HG03066 (cell line): ENCODE data around the gene RUSC1.
"Not testable (repeated sequence)": the region's sequence is repeated elsewhere in the genome, so short reads cannot be mapped to it uniquely, and the experiment has no call there.

Experiments
- ATAC-seq: cut with Tn5 transposase; IDR thresholded peaks from one replicate; pipeline ENCODE4 v1.9.1; 2021; ENCODE audit warnings: low read depth; ENCODE audit not compliant: unreplicated experiment

RUSC1 gene

GRCh38 chr1:155322953-155323728 is 2.4 kb downstream of the RUSC1 start:
- peak; percentile 47 for ATAC-seq

- peak; percentile 43 for ATAC-seq
These were observed 3.0 kb downstream of the RUSC1 start for GRCh38 chr1:155323729-155324036.

- ATAC-seq = peak; percentile 48
These were observed 3.5 kb downstream of the RUSC1 start for GRCh38 chr1:155324037-155324716.

- no peak for ATAC-seq
These were observed 4.3 kb downstream of the RUSC1 start for GRCh38 chr1:155324717-155325602.

GRCh38 chr1:155325603-155325893 is 4.9 kb downstream of the RUSC1 start:
- no peak for ATAC-seq

GRCh38 chr1:155326020-155326526 is 5.4 kb downstream of the RUSC1 start:
- no peak for ATAC-seq

GRCh38 chr1:155326631-155327037 is 5.9 kb downstream of the RUSC1 start:
- ATAC-seq = no peak

GRCh38 chr1:155327981-155328380 is 7.3 kb downstream of the RUSC1 start:
- no peak for ATAC-seq

- ATAC-seq = not testable (repeated sequence)
These were observed 8.2 kb downstream of the RUSC1 start for GRCh38 chr1:155328856-155329255.

GRCh38 chr1:155329980-155330598 is 9.4 kb downstream of the RUSC1 start:
- no peak for ATAC-seq

- no peak for ATAC-seq
These were observed 14.3 kb downstream of the RUSC1 start for GRCh38 chr1:155334962-155335361.

- no peak for ATAC-seq
These were observed 18.9 kb downstream of the RUSC1 start for GRCh38 chr1:155339515-155340097.

- no peak for ATAC-seq
These were observed 22.1 kb downstream of the RUSC1 start for GRCh38 chr1:155342842-155343241.

- ATAC-seq = no peak
These were observed 31.9 kb downstream of the RUSC1 start for GRCh38 chr1:155352631-155353030.

GRCh38 chr1:155360051-155360450 is 39.4 kb downstream of the RUSC1 start:
- no peak for ATAC-seq

GRCh38 chr1:155379180-155379579 is 58.5 kb downstream of the RUSC1 start:
- ATAC-seq = no peak

GRCh38 chr1:155379631-155380090 is 59.0 kb downstream of the RUSC1 start:
- no peak for ATAC-seq
